ENCODE data around the gene RALGPS1. TPM values are rescaled to one million over a fixed set of nuclear protein-coding genes. Genes with fewer than 3 reads are reported as not detected.

The RALGPS1 gene
- total RNA-seq, 4 donors from 2014 or later: 3.3 to 9.8 (median 6.7) TPM

DNA sequence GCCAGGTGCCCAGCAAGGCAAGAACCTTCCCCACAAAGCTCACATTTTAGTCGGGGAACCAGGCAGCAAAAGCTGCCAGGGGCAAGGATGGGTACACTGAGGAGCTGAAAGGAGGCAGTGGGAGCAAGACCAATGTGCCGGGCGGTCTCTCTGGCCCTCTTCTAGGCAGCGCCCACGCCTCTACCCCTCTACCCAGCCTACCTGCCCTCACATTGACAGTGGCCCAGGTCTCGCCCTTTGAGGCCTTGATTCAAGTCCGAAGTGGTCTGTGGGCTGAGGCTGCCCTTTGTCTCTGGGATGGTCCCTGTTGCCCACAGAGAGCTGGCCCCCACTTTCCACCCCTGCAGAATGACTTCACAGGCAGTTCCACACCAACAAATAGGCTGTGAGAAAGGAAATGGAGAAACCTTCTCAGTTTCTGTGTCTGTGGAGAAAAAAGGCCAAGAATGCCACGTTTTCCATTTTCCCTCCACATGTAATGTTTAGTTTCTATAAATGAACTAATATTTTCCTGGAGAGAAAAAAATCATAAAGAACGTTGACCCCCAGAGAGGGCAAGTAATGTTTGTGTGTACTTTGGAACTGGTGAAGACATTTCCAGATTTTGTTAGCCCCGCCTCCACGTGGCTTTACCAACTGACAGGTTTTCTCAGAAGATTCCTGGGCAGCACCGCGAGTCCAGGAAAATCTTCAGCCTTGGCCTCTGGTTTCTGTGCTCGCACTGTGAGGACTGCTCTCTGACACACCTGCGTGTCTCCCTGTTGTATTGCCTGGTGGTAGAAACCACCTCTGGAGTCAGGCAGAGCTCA is 265.3 kb downstream of the RALGPS1 start:
- no peak for TF ChIP-seq EP300 (IDR thresholded peaks at IDR 0.05)
- TF ChIP-seq, protein P1, sequence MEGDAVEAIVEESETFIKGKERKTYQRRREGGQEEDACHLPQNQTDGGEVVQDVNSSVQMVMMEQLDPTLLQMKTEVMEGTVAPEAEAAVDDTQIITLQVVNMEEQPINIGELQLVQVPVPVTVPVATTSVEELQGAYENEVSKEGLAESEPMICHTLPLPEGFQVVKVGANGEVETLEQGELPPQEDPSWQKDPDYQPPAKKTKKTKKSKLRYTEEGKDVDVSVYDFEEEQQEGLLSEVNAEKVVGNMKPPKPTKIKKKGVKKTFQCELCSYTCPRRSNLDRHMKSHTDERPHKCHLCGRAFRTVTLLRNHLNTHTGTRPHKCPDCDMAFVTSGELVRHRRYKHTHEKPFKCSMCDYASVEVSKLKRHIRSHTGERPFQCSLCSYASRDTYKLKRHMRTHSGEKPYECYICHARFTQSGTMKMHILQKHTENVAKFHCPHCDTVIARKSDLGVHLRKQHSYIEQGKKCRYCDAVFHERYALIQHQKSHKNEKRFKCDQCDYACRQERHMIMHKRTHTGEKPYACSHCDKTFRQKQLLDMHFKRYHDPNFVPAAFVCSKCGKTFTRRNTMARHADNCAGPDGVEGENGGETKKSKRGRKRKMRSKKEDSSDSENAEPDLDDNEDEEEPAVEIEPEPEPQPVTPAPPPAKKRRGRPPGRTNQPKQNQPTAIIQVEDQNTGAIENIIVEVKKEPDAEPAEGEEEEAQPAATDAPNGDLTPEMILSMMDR (IDR thresholded peaks at IDR 0.05): no peak
- TF ChIP-seq POLR2A (IDR thresholded peaks at IDR 0.05): no peak
- no peak for DNase-seq (ENCODE audit: low spot score in 2 of 2)
- H3K36me3 ChIP-seq: peaks cover 0 to 3% (median 0%) of the 10 kb centered on the region in 3 donors
- WGBS, 2 donors: 67 to 78% methylated on average over 15 of the region's 15 CpGs
- peaks cover 0 to 31% (median 3%) of the 10 kb centered on the region in 4 donors for H3K4me1 ChIP-seq
- H3K27me3 ChIP-seq: no peaks in the 10 kb centered on the region
- H3K9me3 ChIP-seq: no peaks in the 10 kb centered on the region
- H3K4me3 ChIP-seq: no peak overlapping the region
- H3K27ac ChIP-seq: no peak overlapping the region

DNA sequence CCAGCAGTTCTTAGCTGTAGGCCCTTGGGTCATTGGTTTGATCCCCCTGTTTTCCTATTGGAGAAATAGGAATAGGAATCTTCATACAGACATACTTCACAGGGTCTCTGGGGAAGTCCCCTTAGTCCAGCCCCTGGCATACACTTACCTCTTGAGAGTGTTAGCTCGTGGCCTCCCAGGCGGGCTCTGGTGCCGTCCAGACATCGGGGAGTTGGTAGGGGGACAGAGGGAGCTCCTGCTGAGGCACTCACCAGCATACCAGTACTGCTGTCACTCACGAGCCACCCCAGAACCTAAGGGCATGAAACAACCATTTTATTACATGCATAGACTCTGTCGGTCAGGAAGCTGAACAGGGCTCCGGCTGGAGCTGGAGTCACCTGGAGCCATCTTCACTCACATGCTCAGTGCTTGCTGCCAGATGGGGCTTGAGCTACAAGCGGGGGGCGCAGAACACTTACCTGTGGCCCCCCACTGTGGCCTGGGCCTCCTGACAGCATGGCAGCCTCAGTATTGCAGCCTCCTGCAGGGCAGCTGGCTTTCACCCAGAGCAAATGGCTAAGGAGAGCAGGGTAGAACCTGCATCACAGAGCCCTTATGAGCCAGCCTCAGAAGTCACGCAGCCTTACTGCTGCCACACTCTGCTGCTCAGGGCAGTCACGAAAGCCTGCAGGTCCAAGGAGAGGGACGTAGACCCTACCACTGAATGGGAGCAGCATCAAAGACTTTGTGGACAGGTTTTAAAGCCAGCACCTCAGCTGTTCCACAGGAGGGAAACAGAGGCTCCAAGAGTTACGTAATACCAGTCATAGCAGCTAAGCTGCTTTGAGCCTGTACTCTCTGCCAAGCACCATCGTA is 266.1 kb downstream of the RALGPS1 start:
- Histone ChIP-seq H3K4me1 (peaks cover 0 to 39% (median 10%) of the 10 kb centered on the region in 4 donors), H3K27me3 (no peaks in the 10 kb centered on the region), H3K9me3 (no peaks in the 10 kb centered on the region), H3K4me3 (no peak overlapping the region), H3K36me3 (no peaks in the 10 kb centered on the region), H3K27ac (no peak overlapping the region)
- 92% methylated on average over 14 of the region's 14 CpGs for WGBS, 2 donors
- DNase-seq (ENCODE audit: low spot score in 2 of 2): no peak
- TF ChIP-seq EP300 (IDR thresholded peaks at IDR 0.05) (no peak), POLR2A (IDR thresholded peaks at IDR 0.05) (no peak)
- TF ChIP-seq, protein P1 (IDR thresholded peaks at IDR 0.05): no peak

DNA sequence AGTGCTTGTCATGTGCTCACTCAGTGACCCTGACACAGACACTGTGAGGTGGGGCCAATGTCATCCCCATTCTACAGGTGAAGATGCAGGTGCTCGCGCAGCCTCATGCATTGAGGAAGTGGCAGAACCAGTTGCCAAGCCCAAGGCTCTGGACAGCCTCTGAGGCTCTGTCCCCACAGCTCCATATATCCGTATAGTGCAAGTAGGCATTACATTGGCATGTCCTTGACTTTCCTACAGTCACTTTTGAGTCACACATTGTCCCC is 266.7 kb downstream of the RALGPS1 start:
- H3K27me3 ChIP-seq: no peaks in the 10 kb centered on the region
- TF ChIP-seq POLR2A (IDR thresholded peaks at IDR 0.05) (no peak), EP300 (IDR thresholded peaks at IDR 0.05) (no peak)
- TF ChIP-seq, protein P1 (IDR thresholded peaks at IDR 0.05): no peak
- no peak overlapping the region for H3K4me3 ChIP-seq
- DNase-seq (ENCODE audit: low spot score in 2 of 2): no peak
- no peaks in the 10 kb centered on the region for H3K9me3 ChIP-seq
- no peak overlapping the region for H3K27ac ChIP-seq
- peaks cover 0 to 45% (median 13%) of the 10 kb centered on the region in 4 donors for H3K4me1 ChIP-seq
- WGBS, 2 donors: 94 to 100% methylated on average over 1 to 3 of the region's 3 CpGs
- no peaks in the 10 kb centered on the region for H3K36me3 ChIP-seq

DNA sequence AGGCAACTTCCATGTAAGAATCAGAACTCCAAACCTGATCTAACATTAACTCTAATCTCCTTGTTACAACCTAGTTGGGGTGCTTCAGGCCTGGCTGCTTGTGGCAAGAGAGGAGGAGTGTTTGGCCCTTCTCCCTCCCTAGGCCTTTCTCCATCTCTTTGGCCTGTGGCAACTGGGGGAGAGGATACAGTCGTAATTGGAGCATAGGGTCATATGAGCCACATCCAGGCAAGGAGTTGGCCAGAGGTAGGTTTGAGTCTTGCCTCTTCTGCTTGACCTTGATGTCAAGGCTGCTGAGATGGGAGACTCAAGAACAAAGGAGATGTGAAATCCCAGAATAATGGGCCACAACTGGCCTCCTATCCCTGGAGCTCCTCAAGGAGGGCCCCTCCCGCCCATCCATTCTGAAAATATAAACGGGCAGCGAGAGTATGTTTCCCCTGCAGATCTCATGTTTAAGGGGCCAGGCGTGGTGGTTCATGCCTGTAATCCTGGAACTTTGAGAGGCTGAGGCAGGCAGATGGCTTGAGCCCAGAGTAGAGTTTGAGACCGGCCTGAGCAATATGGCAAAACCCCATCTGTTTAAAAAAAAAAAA is 267.1 kb downstream of the RALGPS1 start:
- no peak for DNase-seq (ENCODE audit: low spot score in 2 of 2)
- TF ChIP-seq EP300 (IDR thresholded peaks at IDR 0.05) (no peak), POLR2A (IDR thresholded peaks at IDR 0.05) (no peak)
- TF ChIP-seq, protein P1 (IDR thresholded peaks at IDR 0.05): no peak
- H3K27me3 ChIP-seq: no peaks in the 10 kb centered on the region
- H3K4me1 ChIP-seq: peaks cover 0 to 49% (median 17%) of the 10 kb centered on the region in 4 donors
- no peak overlapping the region for H3K4me3 ChIP-seq
- no peaks in the 10 kb centered on the region for H3K36me3 ChIP-seq
- no peaks in the 10 kb centered on the region for H3K9me3 ChIP-seq
- 91 to 92% methylated on average over 5 to 6 of the region's 6 CpGs for WGBS, 2 donors
- H3K27ac ChIP-seq: no peak overlapping the region

Data from tibial nerve (tissue), 4 donors.